ENCODE results near the gene TNFRSF14. TPM values are rescaled to one million over a fixed set of nuclear protein-coding genes. Genes with fewer than 3 reads are reported as not detected.

The TNFRSF14 gene
- total RNA-seq, 2 donors from 2014 or later: 9.2 to 14.5 TPM

DNA sequence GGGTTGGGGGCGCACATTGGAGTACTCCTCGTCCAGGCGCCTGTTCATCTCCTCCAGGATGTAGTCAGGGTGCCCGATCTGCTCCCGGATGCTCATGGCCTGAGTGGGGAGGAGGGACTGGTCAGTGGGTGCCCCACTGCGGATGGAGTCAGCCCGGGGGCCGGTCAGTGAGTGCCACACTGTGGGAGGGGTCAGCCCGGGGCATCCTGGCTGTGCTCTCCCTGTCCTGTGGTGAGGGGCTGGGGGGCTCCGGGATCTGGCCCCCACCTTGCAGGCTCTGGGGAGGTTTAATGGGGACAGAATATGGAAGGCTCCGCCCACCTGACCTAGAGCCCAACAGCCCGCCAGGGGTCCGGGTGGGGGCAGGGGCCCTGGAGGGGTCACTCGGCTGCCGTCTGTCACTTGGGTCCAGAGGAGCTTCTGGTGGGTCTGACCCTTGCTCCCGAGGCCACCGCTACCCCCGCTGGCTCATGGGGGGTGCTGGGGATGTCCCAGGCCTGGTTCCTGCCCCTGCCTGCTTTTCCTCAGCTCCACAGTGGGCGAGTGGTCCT, 39.2 kb downstream of the TNFRSF14 start:
- Histone ChIP-seq H3K9me3 (peaks cover 0 to 16% of the 10 kb centered on the region in 2 donors), H3K36me3 (no peaks in the 10 kb centered on the region), H3K27ac (no peak overlapping the region), H3K27me3 (no peaks in the 10 kb centered on the region), H3K4me3 (no peak overlapping the region), H3K4me1 (peaks cover 0 to 16% of the 10 kb centered on the region in 2 donors)
- no peak for DNase-seq (ENCODE audit: low spot score)
- no peak for TF ChIP-seq CTCF (IDR thresholded peaks at IDR 0.05)

- no peaks in the 10 kb centered on the region for H3K27me3 ChIP-seq
- no peaks in the 10 kb centered on the region for H3K36me3 ChIP-seq
- H3K4me1 ChIP-seq: peaks cover 0 to 16% of the 10 kb centered on the region in 2 donors
- TF ChIP-seq CTCF (IDR thresholded peaks at IDR 0.05): no peak
- no peak for DNase-seq (ENCODE audit: low spot score)
- H3K27ac ChIP-seq: no peak overlapping the region
- peaks cover 0 to 20% of the 10 kb centered on the region in 2 donors for H3K9me3 ChIP-seq
- no peak overlapping the region for H3K4me3 ChIP-seq
These were observed 39.8 kb downstream of the TNFRSF14 start for GRCh38 chr1:2595812-2596529.

DNA sequence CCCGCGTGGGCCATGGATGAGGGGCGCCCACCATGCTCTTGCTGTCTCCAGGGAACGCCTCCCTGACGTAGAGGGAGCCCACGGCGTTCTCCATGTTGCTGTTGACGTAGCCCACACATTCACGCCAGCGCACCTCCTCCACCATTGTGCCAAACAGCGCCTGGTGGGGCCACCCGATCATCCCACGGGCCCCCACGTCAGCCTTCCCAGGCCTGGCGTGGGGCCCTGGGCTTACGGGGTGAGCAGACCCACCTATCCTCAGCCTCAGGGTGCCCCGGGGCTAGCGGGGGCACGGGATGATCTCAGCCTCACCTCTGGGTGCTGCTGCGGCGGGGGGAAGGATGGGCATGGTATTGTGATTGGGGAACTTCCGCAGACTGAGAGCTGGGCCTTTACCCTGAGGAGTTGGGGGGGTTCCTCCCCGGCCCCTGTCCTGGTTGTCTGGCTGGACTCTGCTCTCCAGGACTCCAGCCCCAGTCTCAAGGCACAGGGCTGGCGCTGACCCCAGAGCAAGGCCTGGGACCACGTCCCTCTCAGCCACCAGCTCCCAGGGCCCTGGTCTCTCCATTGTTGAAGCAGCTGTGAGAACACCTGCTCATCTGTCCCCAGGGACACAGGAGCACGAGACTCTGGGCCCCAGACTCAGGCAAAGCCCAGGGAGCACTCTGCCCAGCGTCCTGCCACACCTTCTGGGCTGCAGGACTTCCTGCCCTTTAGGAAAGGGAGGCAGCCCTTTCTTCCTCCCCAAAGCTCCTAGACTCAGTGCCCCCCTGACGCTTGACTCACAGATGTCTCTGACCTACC, 40.6 kb downstream of the TNFRSF14 start:
- peaks cover 0 to 22% of the 10 kb centered on the region in 2 donors for H3K9me3 ChIP-seq
- no peak for DNase-seq (ENCODE audit: low spot score)
- no peak overlapping the region for H3K27ac ChIP-seq
- H3K36me3 ChIP-seq: no peaks in the 10 kb centered on the region
- H3K27me3 ChIP-seq: no peaks in the 10 kb centered on the region
- H3K4me1 ChIP-seq: peaks cover 0 to 16% of the 10 kb centered on the region in 2 donors
- no peak overlapping the region for H3K4me3 ChIP-seq
- TF ChIP-seq CTCF (IDR thresholded peaks at IDR 0.05): no peak

- no peak for TF ChIP-seq CTCF (IDR thresholded peaks at IDR 0.05)
- H3K27ac ChIP-seq: no peak overlapping the region
- H3K9me3 ChIP-seq: peaks cover 0 to 22% of the 10 kb centered on the region in 2 donors
- H3K36me3 ChIP-seq: no peaks in the 10 kb centered on the region
- no peaks in the 10 kb centered on the region for H3K27me3 ChIP-seq
- H3K4me1 ChIP-seq: peaks cover 0 to 16% of the 10 kb centered on the region in 2 donors
- no peak overlapping the region for H3K4me3 ChIP-seq
- DNase-seq (ENCODE audit: low spot score): no peak
These were observed 41.5 kb downstream of the TNFRSF14 start for GRCh38 chr1:2597441-2598328.

- H3K4me1 ChIP-seq: peaks cover 0 to 11% of the 10 kb centered on the region in 2 donors
- H3K36me3 ChIP-seq: no peaks in the 10 kb centered on the region
- TF ChIP-seq CTCF (IDR thresholded peaks at IDR 0.05): no peak
- no peaks in the 10 kb centered on the region for H3K27me3 ChIP-seq
- peaks cover 0 to 22% of the 10 kb centered on the region in 2 donors for H3K9me3 ChIP-seq
- no peak for DNase-seq (ENCODE audit: low spot score)
- H3K27ac ChIP-seq: no peak overlapping the region
- no peak overlapping the region for H3K4me3 ChIP-seq
These were observed 42.3 kb downstream of the TNFRSF14 start for GRCh38 chr1:2598329-2598931.
